NOMO-1 treated with DMSO at 0.1 percent for 48 hours (cell line): ENCODE data around the gene HIC1.

Experiments used
- DNase-seq: peaks from one replicate; lab custom pipeline; 2025; ENCODE audit not compliant: unreplicated experiment; lab: John Stamatoyannopoulos, UW

HIC1 gene

GRCh38 chr17:2024572-2025219 lies 30.2 kb upstream of the HIC1 start:
- no peak for DNase-seq

GRCh38 chr17:2025220-2025621 lies 29.7 kb upstream of the HIC1 start, which contains the start of gene RTN4RL1:
Gene RTN4RL1, minus strand, starts transcription at chr17:2025334. Its CDS starts 469 bp downstream, at chr17:2024865.
- peak; percentile 60 for DNase-seq

- peak; percentile 18 for DNase-seq
Observed at GRCh38 chr17:2025622-2026309, 29.1 kb upstream of the HIC1 start.

- no peak for DNase-seq
Observed at GRCh38 chr17:2027528-2028233, 27.2 kb upstream of the HIC1 start.

- DNase-seq = no peak
Observed at GRCh38 chr17:2028234-2028614, 26.7 kb upstream of the HIC1 start.

- DNase-seq = no peak
Observed at GRCh38 chr17:2028737-2029136, 26.2 kb upstream of the HIC1 start.

DNA sequence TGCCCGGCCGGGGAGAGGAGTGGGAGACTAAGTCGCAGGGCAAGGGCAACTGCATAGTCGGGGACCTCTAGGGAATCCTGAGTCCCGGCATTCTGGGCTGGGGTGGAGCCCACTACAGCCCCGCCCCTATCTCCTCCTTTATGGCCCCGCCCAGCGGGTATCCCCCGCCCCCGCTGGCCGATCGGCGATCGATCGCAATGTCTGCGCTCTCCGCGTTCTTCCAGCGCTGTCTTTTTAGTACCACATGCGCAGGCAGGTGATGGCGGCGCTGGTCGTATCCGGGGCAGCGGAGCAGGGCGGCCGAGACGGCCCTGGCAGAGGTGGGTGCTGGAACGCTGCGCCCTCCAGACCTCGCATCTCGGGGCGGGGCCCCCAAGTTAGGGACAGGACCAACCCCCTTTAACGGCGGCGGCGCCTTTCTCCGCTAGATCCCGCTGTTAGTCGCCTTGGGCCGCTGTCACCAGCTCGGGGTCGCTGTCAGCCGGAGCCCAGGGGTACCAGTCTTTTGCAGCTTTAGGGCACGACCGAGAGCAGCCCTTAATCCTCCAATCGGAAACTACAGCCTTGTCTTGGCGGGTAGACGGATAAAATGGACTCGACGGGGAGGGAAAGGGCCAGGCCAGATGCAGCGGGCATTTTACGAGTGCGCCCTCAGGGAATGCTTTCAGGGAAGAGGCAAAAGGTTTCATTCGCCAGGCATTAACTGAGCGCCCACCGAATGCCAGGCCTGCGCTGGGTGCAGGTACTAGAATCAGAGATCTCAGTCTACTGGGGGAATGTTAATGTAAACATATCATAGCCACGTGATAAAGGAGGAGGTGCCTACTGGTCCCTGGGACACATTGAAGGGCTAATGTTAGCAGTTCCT lies 24.8 kb upstream of the HIC1 start, which contains the start of gene DPH1:
Gene DPH1, plus strand, starts transcription at position 243 of the 868 bp plus-strand sequence. Its CDS starts 17 bp downstream, at position 260.
- DNase-seq = peak; percentile 94

GRCh38 chr17:2030779-2031163 lies 24.1 kb upstream of the HIC1 start:
- no peak for DNase-seq

DNA sequence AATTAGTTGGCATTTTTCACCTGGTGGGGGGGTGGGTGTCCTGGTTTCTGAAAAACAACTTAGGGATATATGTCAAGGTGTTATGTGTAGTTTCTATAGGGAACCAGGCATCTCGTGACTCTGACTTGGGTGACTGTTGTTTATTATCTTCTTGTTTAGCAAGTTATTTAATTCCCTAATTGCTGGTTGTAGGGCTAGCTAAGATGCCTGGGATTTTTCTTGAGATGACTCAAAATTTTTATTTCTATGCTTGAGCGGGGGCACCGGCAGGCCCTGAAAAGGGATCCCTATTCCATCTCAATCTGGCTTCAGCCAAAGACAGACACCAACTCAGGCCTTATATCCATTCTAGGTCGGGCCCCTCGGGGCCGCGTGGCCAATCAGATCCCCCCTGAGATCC lies 21.8 kb upstream of the HIC1 start:
- no peak for DNase-seq

DNA sequence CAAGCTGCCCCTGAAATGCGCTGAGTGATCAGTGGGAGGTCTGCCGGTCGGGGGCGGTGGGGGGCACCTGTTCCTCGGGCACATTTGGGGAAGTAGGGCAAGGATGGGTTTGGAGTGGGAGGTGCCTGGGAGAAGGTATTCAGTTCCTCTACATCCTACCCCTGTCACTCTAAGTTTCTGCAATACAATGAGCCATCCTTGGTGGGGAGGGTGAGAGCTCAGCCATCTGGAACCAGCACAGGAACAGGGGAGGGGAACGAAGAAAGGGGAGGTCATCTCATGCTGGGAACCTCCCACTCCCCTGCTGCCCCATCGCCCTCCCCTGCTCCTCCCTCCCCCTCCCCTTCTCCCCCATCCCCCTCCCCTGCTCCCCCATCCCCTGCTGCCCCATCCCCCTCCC lies 20.7 kb upstream of the HIC1 start:
- DNase-seq = no peak

DNA sequence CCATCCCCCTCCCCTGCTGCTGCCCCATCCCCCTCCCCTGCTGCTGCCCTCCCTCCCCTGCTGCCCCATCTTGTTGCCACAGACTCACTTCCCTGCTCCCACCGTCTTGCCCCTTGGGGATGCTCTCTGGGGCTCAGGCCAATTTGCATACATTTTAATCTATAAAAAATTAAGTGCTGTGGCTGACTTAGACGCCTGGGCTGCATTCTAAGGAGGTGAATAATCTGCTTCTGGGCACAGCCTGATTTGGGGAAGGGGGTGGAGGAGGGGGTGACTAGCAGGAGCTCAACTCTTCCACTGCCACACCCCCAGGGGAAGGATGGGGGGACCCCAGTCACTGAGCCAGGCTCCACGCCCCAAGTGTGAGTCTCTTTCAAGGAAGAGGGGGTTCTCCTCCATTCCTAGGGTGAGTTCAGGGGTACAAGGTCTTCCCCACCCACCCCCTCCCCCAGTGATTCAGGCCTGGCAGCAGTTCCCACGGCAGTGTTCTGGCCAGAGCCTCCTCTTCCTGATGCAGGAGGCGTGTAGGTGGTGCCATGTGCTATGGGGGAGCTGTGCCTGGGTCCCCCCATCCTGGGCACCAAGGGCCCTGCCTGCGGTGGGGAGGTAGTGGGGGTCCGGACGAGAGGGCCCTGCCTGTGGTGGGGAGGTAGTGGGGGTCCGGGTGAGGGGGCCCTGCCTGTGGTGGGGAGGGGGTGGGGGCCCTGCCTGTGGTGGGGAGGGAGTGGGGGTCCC lies 19.9 kb upstream of the HIC1 start:
- DNase-seq = no peak

GRCh38 chr17:2035541-2036488 lies 19.1 kb upstream of the HIC1 start:
- DNase-seq = no peak

GRCh38 chr17:2037155-2037554 lies 17.7 kb upstream of the HIC1 start:
- DNase-seq = no peak

- DNase-seq = no peak
Observed at GRCh38 chr17:2040219-2040827, 14.6 kb upstream of the HIC1 start.

- no peak for DNase-seq
Observed at GRCh38 chr17:2040942-2041560, 13.9 kb upstream of the HIC1 start.

GRCh38 chr17:2041561-2042389 lies 13.1 kb upstream of the HIC1 start, which contains the start of gene OVCA2:
Gene OVCA2, plus strand, starts transcription at chr17:2042022. Its CDS starts 26 bp downstream, at chr17:2042048.
- peak; percentile 85 for DNase-seq

- DNase-seq = no peak
Observed at GRCh38 chr17:2042390-2042847, 12.5 kb upstream of the HIC1 start.
